Measurements from ENCODE around the gene EVI5L.

Gene EVI5L

GRCh38 chr19:7912697-7913564, 82.9 kb downstream of the EVI5L start:
- DNase-seq (ENCODE audit: low spot score), result no peak

- DNase-seq (ENCODE audit: low spot score), result no peak
These were observed 83.6 kb downstream of the EVI5L start for GRCh38 chr19:7913652-7914051.

DNA sequence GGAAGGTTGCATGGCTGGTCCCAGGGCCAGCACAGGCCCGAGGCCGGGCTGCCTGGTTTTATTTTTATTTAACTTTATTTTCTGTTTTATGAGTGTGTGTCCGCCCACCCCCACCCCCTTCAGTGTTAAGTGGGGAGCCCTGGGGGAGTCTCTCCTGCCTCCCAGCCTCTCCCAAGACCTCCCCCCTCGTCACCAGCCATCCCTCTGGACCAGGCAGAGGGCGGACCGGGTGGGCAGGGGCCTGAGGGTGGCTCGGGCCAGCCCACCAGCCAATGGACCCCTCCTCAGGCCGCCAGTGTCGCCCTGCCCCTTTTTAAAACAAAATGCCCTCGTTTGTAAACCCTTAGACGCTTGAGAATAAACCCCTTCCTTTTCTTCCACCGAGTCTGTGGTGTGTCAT, 84.1 kb downstream of the EVI5L start:
- no peak for DNase-seq (ENCODE audit: low spot score)

Measured in Ammon's horn (tissue), 1 donor.